Gastroesophageal sphincter (tissue), 3 donors: ENCODE data around the gene HEPHL1.

Source experiments
- POLR2A ChIP-seq, 2 donors: fragments of 450-650 bp; IDR thresholded peaks; one replicate each; pipeline ENCODE4 v1.6.1; 2017; ENCODE audit warnings: antibody characterized with exemption in 2 of 2, mild to moderate bottlenecking in 2 of 2, moderate library complexity in 1 of 2
- POLR2AphosphoS5 ChIP-seq: sonication (generic); formaldehyde crosslinking; IDR thresholded peaks from one replicate; pipeline ENCODE4 v1.6.1; 2017; ENCODE audit warnings: antibody characterized with exemption
- TF ChIP-seq, protein P1 (sequence below), 4 experiments: fragments of 200-600 bp in 2 of 4; fragments of 450-650 bp in 2 of 4; sonication (generic) in 1 of 4; IDR thresholded peaks; one replicate each; pipeline ENCODE4 v1.5.1; 2017 to 2019; ENCODE audit warnings: antibody characterized with exemption in 4 of 4, mild to moderate bottlenecking in 2 of 4, moderate library complexity in 2 of 4

DNA sequence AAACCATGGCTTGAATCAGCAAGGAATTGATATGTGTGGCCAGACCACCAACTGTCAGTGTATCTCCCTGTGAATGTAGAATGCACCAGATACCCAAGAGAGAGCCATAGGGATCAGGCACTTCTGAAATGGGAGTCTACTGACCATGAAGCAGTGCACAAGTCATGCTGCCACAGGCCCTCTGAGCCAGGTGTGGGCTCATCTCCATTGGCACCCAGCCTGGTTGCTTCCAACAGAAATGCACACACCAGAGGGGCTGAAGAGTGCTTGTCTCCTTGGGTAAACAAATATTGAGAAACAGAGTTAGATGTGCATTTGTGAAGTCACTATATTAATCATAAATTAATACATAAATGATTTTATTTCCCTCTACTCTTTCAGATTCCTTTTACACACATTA is 79.1 kb downstream of the HEPHL1 start:
- TF ChIP-seq, protein P1, sequence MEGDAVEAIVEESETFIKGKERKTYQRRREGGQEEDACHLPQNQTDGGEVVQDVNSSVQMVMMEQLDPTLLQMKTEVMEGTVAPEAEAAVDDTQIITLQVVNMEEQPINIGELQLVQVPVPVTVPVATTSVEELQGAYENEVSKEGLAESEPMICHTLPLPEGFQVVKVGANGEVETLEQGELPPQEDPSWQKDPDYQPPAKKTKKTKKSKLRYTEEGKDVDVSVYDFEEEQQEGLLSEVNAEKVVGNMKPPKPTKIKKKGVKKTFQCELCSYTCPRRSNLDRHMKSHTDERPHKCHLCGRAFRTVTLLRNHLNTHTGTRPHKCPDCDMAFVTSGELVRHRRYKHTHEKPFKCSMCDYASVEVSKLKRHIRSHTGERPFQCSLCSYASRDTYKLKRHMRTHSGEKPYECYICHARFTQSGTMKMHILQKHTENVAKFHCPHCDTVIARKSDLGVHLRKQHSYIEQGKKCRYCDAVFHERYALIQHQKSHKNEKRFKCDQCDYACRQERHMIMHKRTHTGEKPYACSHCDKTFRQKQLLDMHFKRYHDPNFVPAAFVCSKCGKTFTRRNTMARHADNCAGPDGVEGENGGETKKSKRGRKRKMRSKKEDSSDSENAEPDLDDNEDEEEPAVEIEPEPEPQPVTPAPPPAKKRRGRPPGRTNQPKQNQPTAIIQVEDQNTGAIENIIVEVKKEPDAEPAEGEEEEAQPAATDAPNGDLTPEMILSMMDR (IDR thresholded peaks at IDR 0.05), result no peak
- TF ChIP-seq POLR2A (IDR thresholded peaks at IDR 0.05), result no peak
- TF ChIP-seq POLR2AphosphoS5, result no peak
